Thoracic aorta (tissue), 2 donors: ENCODE data around the gene DIP2B. TPM values are rescaled to one million over a fixed set of nuclear protein-coding genes. Genes with fewer than 3 reads are reported as not detected.

Experiments
- ATAC-seq: fragments of 150-250 bp; one replicate; pipeline ENCODE4 v1.8.0; 2017; ENCODE audit warnings: low read depth; ENCODE audit not compliant: insufficient number of reproducible peaks, low FRiP score
- DNase-seq: peaks from one replicate; pipeline ENCODE4 v3.0.0-alpha.2; 2020; ENCODE audit warnings: low spot score
- H3K27ac ChIP-seq, 2 donors: fragments of 200-600 bp; sonication (generic); 1 replicate in 1 of 2; 2 replicates in 1 of 2; pipeline ENCODE4 v1.5.1; 2016; ENCODE audit warnings: mild to moderate bottlenecking in 2 of 2, moderate library complexity in 2 of 2
- H3K27me3 ChIP-seq: fragments of 200-600 bp; sonication (generic); replicated peaks from 2 replicates; pipeline ENCODE4 v1.6.0; 2016; ENCODE audit warnings: mild to moderate bottlenecking; ENCODE audit not compliant: insufficient read depth
- H3K36me3 ChIP-seq: fragments of 200-600 bp; sonication (generic); one replicate; pipeline ENCODE4 v1.5.1; 2016
- H3K4me1 ChIP-seq, 2 donors: fragments of 200-600 bp; sonication (generic); 1 replicate in 1 of 2; 2 replicates in 1 of 2; pipeline versions ENCODE4 v1.5.1 to v1.6.0; 2016; ENCODE audit warnings: low read depth in 2 of 2, mild to moderate bottlenecking in 1 of 2; ENCODE audit not compliant: control insufficient read depth in 1 of 2
- H3K4me3 ChIP-seq: fragments of 200-600 bp; sonication (generic); 2 replicates; pipeline ENCODE4 v1.5.1; 2016; ENCODE audit warnings: mild to moderate bottlenecking
- H3K9me3 ChIP-seq: fragments of 200-600 bp; sonication (generic); 2 replicates; pipeline ENCODE4 v1.5.1; 2016
- total RNA-seq, 2 donors: library from RNA; depleted of rRNA; stranded (reverse); fragments of >200 nt; gene quantifications; one replicate each; pipeline versions ENCODE4 v1.1.0 to v1.2.3, GENCODE V29; 2016
- TF ChIP-seq, protein P1 (sequence below): fragments of 200-600 bp; sonication (generic); IDR thresholded peaks from one replicate; pipeline ENCODE4 v1.5.1; 2019; ENCODE audit warnings: antibody characterized with exemption

DIP2B gene
- total RNA-seq, 2 donors from 2014 or later = 22.3 to 22.9 TPM

- TF ChIP-seq, protein P1, sequence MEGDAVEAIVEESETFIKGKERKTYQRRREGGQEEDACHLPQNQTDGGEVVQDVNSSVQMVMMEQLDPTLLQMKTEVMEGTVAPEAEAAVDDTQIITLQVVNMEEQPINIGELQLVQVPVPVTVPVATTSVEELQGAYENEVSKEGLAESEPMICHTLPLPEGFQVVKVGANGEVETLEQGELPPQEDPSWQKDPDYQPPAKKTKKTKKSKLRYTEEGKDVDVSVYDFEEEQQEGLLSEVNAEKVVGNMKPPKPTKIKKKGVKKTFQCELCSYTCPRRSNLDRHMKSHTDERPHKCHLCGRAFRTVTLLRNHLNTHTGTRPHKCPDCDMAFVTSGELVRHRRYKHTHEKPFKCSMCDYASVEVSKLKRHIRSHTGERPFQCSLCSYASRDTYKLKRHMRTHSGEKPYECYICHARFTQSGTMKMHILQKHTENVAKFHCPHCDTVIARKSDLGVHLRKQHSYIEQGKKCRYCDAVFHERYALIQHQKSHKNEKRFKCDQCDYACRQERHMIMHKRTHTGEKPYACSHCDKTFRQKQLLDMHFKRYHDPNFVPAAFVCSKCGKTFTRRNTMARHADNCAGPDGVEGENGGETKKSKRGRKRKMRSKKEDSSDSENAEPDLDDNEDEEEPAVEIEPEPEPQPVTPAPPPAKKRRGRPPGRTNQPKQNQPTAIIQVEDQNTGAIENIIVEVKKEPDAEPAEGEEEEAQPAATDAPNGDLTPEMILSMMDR = no peak
- no peak for DNase-seq
- H3K36me3 ChIP-seq = no peaks in the 10 kb centered on the region
- H3K27ac ChIP-seq = no peak overlapping the region
- no peaks in the 10 kb centered on the region for H3K27me3 ChIP-seq
- no peak for ATAC-seq
- no peaks in the 10 kb centered on the region for H3K4me1 ChIP-seq
- H3K9me3 ChIP-seq = no peaks in the 10 kb centered on the region
- H3K4me3 ChIP-seq = no peak overlapping the region
These were observed 24.6 kb downstream of the DIP2B start for GRCh38 chr12:50529345-50529744.

- no peak for ATAC-seq
- TF ChIP-seq, protein P1 = no peak
- H3K27me3 ChIP-seq = no peaks in the 10 kb centered on the region
- no peaks in the 10 kb centered on the region for H3K4me1 ChIP-seq
- H3K36me3 ChIP-seq = no peaks in the 10 kb centered on the region
- no peak overlapping the region for H3K27ac ChIP-seq
- no peak overlapping the region for H3K4me3 ChIP-seq
- H3K9me3 ChIP-seq = no peaks in the 10 kb centered on the region
- no peak for DNase-seq
These were observed 25.7 kb downstream of the DIP2B start for GRCh38 chr12:50530532-50530931.

- H3K4me3 ChIP-seq = no peak overlapping the region
- H3K4me1 ChIP-seq = no peaks in the 10 kb centered on the region
- H3K9me3 ChIP-seq = no peaks in the 10 kb centered on the region
- TF ChIP-seq, protein P1 = no peak
- no peak for DNase-seq
- no peak overlapping the region for H3K27ac ChIP-seq
- H3K36me3 ChIP-seq = no peaks in the 10 kb centered on the region
- H3K27me3 ChIP-seq = no peaks in the 10 kb centered on the region
- ATAC-seq = no peak
These were observed 28.4 kb downstream of the DIP2B start for GRCh38 chr12:50533203-50533584.

- no peak overlapping the region for H3K27ac ChIP-seq
- no peaks in the 10 kb centered on the region for H3K9me3 ChIP-seq
- no peaks in the 10 kb centered on the region for H3K27me3 ChIP-seq
- ATAC-seq (no peak), DNase-seq (no peak)
- no peaks in the 10 kb centered on the region for H3K4me1 ChIP-seq
- TF ChIP-seq, protein P1 = no peak
- H3K36me3 ChIP-seq = no peaks in the 10 kb centered on the region
- no peak overlapping the region for H3K4me3 ChIP-seq
These were observed 29.2 kb downstream of the DIP2B start for GRCh38 chr12:50533971-50534370.

- Histone ChIP-seq H3K4me3 (no peak overlapping the region), H3K27ac (no peak overlapping the region), H3K27me3 (no peaks in the 10 kb centered on the region), H3K4me1 (no peaks in the 10 kb centered on the region), H3K9me3 (no peaks in the 10 kb centered on the region), H3K36me3 (no peaks in the 10 kb centered on the region)
- TF ChIP-seq, protein P1 = no peak
- ATAC-seq = no peak
- no peak for DNase-seq
These were observed 32.2 kb downstream of the DIP2B start for GRCh38 chr12:50536831-50537537.
